HepG2 (cell line): ENCODE measurements around the gene RFC1. TPM values are rescaled to one million over a fixed set of nuclear protein-coding genes. Genes with fewer than 3 reads are reported as not detected.

Source experiments
- ATAC-seq: fragments of 200-7000 bp; cut with Tn5 transposase; 3 replicates; pipeline ENCODE4 v1.9.1; 2020; ENCODE audit warnings: mild to moderate bottlenecking, moderate library complexity
- BruUV-seq: library from RNA; stranded (reverse); fragments of 400-500 nt; replicated peaks from 2 replicates; lab custom pipeline; 2021; lab: Mats Ljungman, UMichigan
- CTCF ChIA-PET: fragments of 300-600 bp; formaldehyde crosslinking; extraction: SDS; loops from one replicate; lab custom pipeline; 2021; ENCODE audit warnings: low total read pairs, inconsistent platforms, low intra/inter-chr PET ratio; lab: Yijun Ruan, JAX
- POLR2A ChIA-PET: fragments of 350-600 bp; sonication (Branson Sonifier 250); formaldehyde crosslinking; loops from one replicate; lab custom pipeline; 2020; ENCODE audit warnings: antibody characterized with exemption, inconsistent platforms; lab: Yijun Ruan, JAX
- DNase-seq: peaks from one replicate; pipeline ENCODE4 v3.0.0-alpha.2; 2015; ENCODE audit warnings: low spot score
- FAIRE-seq: peaks from 3 replicates; lab custom pipeline; 2011; peaks lifted over from hg19 to GRCh38; lab: Jason Lieb, UNC
- H2AFZ ChIP-seq: one replicate; pipeline ENCODE4 v1.6.1; 2011; ENCODE audit warnings: low read length, inconsistent platforms
- H3K27ac ChIP-seq: fragments of 300-600 bp; 3 replicates; pipeline ENCODE4 v1.8.0; 2011; ENCODE audit warnings: mixed run types, mild to moderate bottlenecking, mixed read lengths, low read length, inconsistent platforms; ENCODE audit not compliant: insufficient read depth; ENCODE audit errors: extremely low read length
- H3K27me3 ChIP-seq, 2 experiments: fragments of 200-600 bp in 1 of 2; 2 replicates in 1 of 2; 3 replicates in 1 of 2; pipeline versions ENCODE4 v1.6.0 to v1.8.0; 2011; ENCODE audit warnings: low read length in 2 of 2, mild to moderate bottlenecking in 2 of 2, moderate library complexity in 2 of 2, inconsistent platforms in 1 of 2; ENCODE audit not compliant: insufficient read depth in 2 of 2, control insufficient read depth in 1 of 2
- H3K36me3 ChIP-seq, 2 experiments: fragments of 200-600 bp in 1 of 2; replicated peaks in 1 of 2; 2 replicates in 1 of 2; 3 replicates in 1 of 2; pipeline versions ENCODE4 v1.5.1 to v1.8.0; 2011; ENCODE audit warnings: low read length in 2 of 2, inconsistent platforms in 1 of 2; ENCODE audit not compliant: insufficient read depth in 2 of 2, control insufficient read depth in 1 of 2
- H3K4me1 ChIP-seq: 2 replicates; pipeline ENCODE4 v1.5.1; 2012; ENCODE audit warnings: low read length, inconsistent platforms; ENCODE audit not compliant: insufficient read depth
- H3K4me2 ChIP-seq: 2 replicates; pipeline ENCODE4 v1.6.0; 2011; ENCODE audit warnings: low read depth, low read length, inconsistent platforms
- H3K4me3 ChIP-seq, 3 experiments: fragments of 200-600 bp in 1 of 3; sonication (generic), shearing (Covaris generic) in 1 of 3; replicated peaks in 1 of 3; 2 replicates each; pipeline ENCODE4 v1.5.1; 2011 to 2016; ENCODE audit warnings: low read length in 3 of 3, inconsistent platforms in 2 of 3, low read depth in 2 of 3, mild to moderate bottlenecking in 2 of 3, control low read depth in 1 of 3, mixed read lengths in 1 of 3; ENCODE audit not compliant: insufficient read depth in 1 of 3
- H3K79me2 ChIP-seq: one replicate; pipeline ENCODE4 v1.6.1; 2011; ENCODE audit warnings: low read length, inconsistent platforms; ENCODE audit not compliant: insufficient read depth
- H3K9ac ChIP-seq: 2 replicates; pipeline ENCODE4 v1.6.0; 2011; ENCODE audit warnings: mild to moderate bottlenecking, low read depth, low read length, inconsistent platforms; ENCODE audit not compliant: insufficient read depth
- H3K9me3 ChIP-seq: 2 replicates; pipeline ENCODE4 v1.5.1; 2012; ENCODE audit warnings: mild to moderate bottlenecking, low read length
- H4K20me1 ChIP-seq: 2 replicates; pipeline ENCODE4 v1.6.0; 2011; ENCODE audit warnings: inconsistent platforms, mild to moderate bottlenecking, low read length, moderate library complexity; ENCODE audit not compliant: insufficient read depth
- CTCF ChIP-seq: sonication (generic); formaldehyde crosslinking; IDR thresholded peaks from 2 replicates; pipeline ENCODE4 v1.5.0; 2020; ENCODE audit warnings: mild to moderate bottlenecking, missing genetic modification reagents, moderate library complexity
- HBP1 ChIP-seq: IDR thresholded peaks from 2 replicates; pipeline ENCODE4 v1.6.1; 2016; ENCODE audit warnings: low read depth, control low read depth
- ZNF773 ChIP-seq: sonication (generic); formaldehyde crosslinking; IDR thresholded peaks from 2 replicates; pipeline ENCODE4 v1.4.0; 2020; ENCODE audit warnings: missing genetic modification reagents, borderline replicate concordance
- WGBS: methylation state at CpG from one replicate; pipeline ENCODE4 v1.1.6; 2017; ENCODE audit warnings: low lambda C conversion rate; 5-methylcytosine and 5-hydroxymethylcytosine counted together
- in situ Hi-C: cut with HindIII; loops from 2 replicates; pipeline ENCODE4 v1.10.0; 2017; ENCODE audit warnings: low pct_unique_long_range_greater_than_20kb; ENCODE audit not compliant: extremely low pct_ligation_motif_present
- intact Hi-C: fragments of 100-400 bp; cut with micrococcal nuclease; formaldehyde crosslinking; loops from one replicate; pipeline ENCODE4 v1.10.0; 2022; ENCODE audit not compliant: unreplicated experiment
- polyA plus RNA-seq, 8 experiments: library from polyadenylated mRNA; depleted of rRNA in 3 of 8; stranded (reverse) in 7 of 8; unstranded in 1 of 8; fragments of >200 nt; fragmentation: Illumina TruSeq in 4 of 8; extraction: Trizol in 4 of 8; gene quantifications; 2 replicates each; pipeline versions ENCODE4 v1.2.1 to v1.2.3, GENCODE V29; 2011 to 2016; ENCODE audit warnings: low read depth in 4 of 8, missing spikeins in 1 of 8, mixed read lengths in 1 of 8; ENCODE audit not compliant: insufficient read depth in 1 of 8
- total RNA-seq, 5 experiments: library from RNA; depleted of rRNA; stranded (reverse); fragments of >200 nt; fragmentation: Illumina TruSeq; extraction: Trizol; gene quantifications; 2 replicates each; pipeline ENCODE4 v1.2.3, GENCODE V29; 2016; ENCODE audit warnings: low read depth in 1 of 5

Gene RFC1
- total and polyA plus RNA-seq, 2 of the 13 experiments (the other 11 are each of a cell fraction or from before 2014, with no cell fraction given) = 15.9 to 78.8 TPM

GRCh38 chr4:39331191-39331590 lies 35.0 kb downstream of the RFC1 start (continued):
- no peak for TF ChIP-seq HBP1 (CRISPR knock-in tag)

- H3K9me3 ChIP-seq = no peaks in the 10 kb centered on the region
- intact Hi-C loops (no loop called here), in situ Hi-C loops (no loop called here)
- ChIA-PET CTCF (no interaction called here), POLR2A (interaction anchor here (1.0 kb wide), 1 partner anchor 36 kb away, joined by 4 read pairs; the partner anchor contains the start of gene RFC1)
- peaks cover 81% of the 10 kb centered on the region for H3K79me2 ChIP-seq
- H3K27me3 ChIP-seq = no peaks in the 10 kb centered on the region
- TF ChIP-seq ZNF773 (no peak), CTCF (0 out of 2 replicates have a peak, but pooled peaks have one; percentile 17)
- no peak overlapping the region for H3K4me3 ChIP-seq
- no peak overlapping the region for H3K27ac ChIP-seq
- peak; percentile 73 for ATAC-seq
- H3K4me1 ChIP-seq = peaks cover 60% of the 10 kb centered on the region
- peak; percentile 25 for DNase-seq
- peaks cover 0 to 31% of the 10 kb centered on the region in 2 experiments; a peak in 4 of 5 replicates for H3K36me3 ChIP-seq
- no peak overlapping the region for H2AFZ ChIP-seq
- H3K9ac ChIP-seq = no peak overlapping the region
- peak; percentile 44 for FAIRE-seq
- no peaks in the 10 kb centered on the region for H4K20me1 ChIP-seq
- no TSS peak for BruUV-seq
- WGBS = 100% methylated on average over 1 of the region's 1 CpG
- no peak overlapping the region for H3K4me2 ChIP-seq
Observed at GRCh38 chr4:39330353-39330752, 35.8 kb downstream of the RFC1 start.
